Astrocyte (in vitro differentiated cells and primary cell): ENCODE results near the gene SBNO2. TPM values are rescaled to one million over a fixed set of nuclear protein-coding genes. Genes with fewer than 3 reads are reported as not detected.
A peak's percentile ranks its signal among the peaks of the same experiment; 100 is the strongest.

Experiments
- DNase-seq: peaks from one replicate; pipeline ENCODE4 v3.0.0-alpha.2; 2010; ENCODE audit warnings: low read depth
- FAIRE-seq: peaks from 2 replicates; lab custom pipeline; 2011; peaks lifted over from hg19 to GRCh38; lab: Jason Lieb, UNC
- H2AFZ ChIP-seq: 2 replicates; pipeline ENCODE4 v1.6.0; 2012; ENCODE audit warnings: low read depth, low read length, inconsistent platforms
- H3K27ac ChIP-seq: 2 replicates; pipeline ENCODE4 v1.5.1; 2011; ENCODE audit warnings: low read depth, low read length, inconsistent platforms
- H3K27me3 ChIP-seq: 2 replicates; pipeline ENCODE4 v1.6.0; 2011; ENCODE audit warnings: low read length, inconsistent platforms; ENCODE audit not compliant: insufficient read depth
- H3K36me3 ChIP-seq: 2 replicates; pipeline ENCODE4 v1.5.1; 2011; ENCODE audit warnings: low read length, inconsistent platforms; ENCODE audit not compliant: insufficient read depth
- H3K4me1 ChIP-seq: 2 replicates; pipeline ENCODE4 v1.5.1; 2011; ENCODE audit warnings: low read length, inconsistent platforms; ENCODE audit not compliant: insufficient read depth
- H3K4me2 ChIP-seq: 2 replicates; pipeline ENCODE4 v1.6.0; 2012; ENCODE audit warnings: low read length, inconsistent platforms
- H3K4me3 ChIP-seq: 2 replicates; pipeline ENCODE4 v1.5.1; 2011; ENCODE audit warnings: low read depth, mild to moderate bottlenecking, low read length, inconsistent platforms; ENCODE audit not compliant: insufficient read depth
- H3K79me2 ChIP-seq: 2 replicates; pipeline ENCODE4 v1.6.0; 2012; ENCODE audit warnings: mild to moderate bottlenecking, low read length, inconsistent platforms; ENCODE audit not compliant: insufficient read depth
- H3K9ac ChIP-seq: 2 replicates; pipeline ENCODE4 v1.6.0; 2012; ENCODE audit warnings: mild to moderate bottlenecking, low read length, inconsistent platforms
- H3K9me3 ChIP-seq: 2 replicates; pipeline ENCODE4 v1.5.1; 2012; ENCODE audit warnings: low read depth, mild to moderate bottlenecking, low read length, inconsistent platforms; ENCODE audit not compliant: insufficient read depth
- H4K20me1 ChIP-seq: 2 replicates; pipeline ENCODE4 v1.6.0; 2012; ENCODE audit warnings: low read length, inconsistent platforms; ENCODE audit not compliant: insufficient read depth
- H3K27ac Mint-ChIP-seq: one replicate; pipeline ENCODE4 v1.8.0; 2021; ENCODE audit warnings: mild to moderate bottlenecking, mixed read lengths; ENCODE audit not compliant: unreplicated experiment
- H3K27me3 Mint-ChIP-seq: one replicate; pipeline ENCODE4 v1.8.0; 2021; ENCODE audit warnings: low read depth, mixed read lengths; ENCODE audit not compliant: unreplicated experiment
- H3K36me3 Mint-ChIP-seq: one replicate; pipeline ENCODE4 v1.8.0; 2021; ENCODE audit warnings: low read depth, mixed read lengths; ENCODE audit not compliant: unreplicated experiment
- H3K4me1 Mint-ChIP-seq: one replicate; pipeline ENCODE4 v1.8.0; 2021; ENCODE audit warnings: low read depth, mixed read lengths; ENCODE audit not compliant: unreplicated experiment
- H3K4me3 Mint-ChIP-seq: one replicate; pipeline ENCODE4 v1.8.0; 2021; ENCODE audit warnings: mild to moderate bottlenecking, moderate library complexity, mixed read lengths; ENCODE audit not compliant: unreplicated experiment
- H3K9me3 Mint-ChIP-seq: one replicate; pipeline ENCODE4 v1.8.0; 2021; ENCODE audit warnings: mild to moderate bottlenecking, mixed read lengths; ENCODE audit not compliant: unreplicated experiment
- EZH2 ChIP-seq: IDR thresholded peaks from 2 replicates; pipeline ENCODE4 v1.6.1; 2012; ENCODE audit warnings: mild to moderate bottlenecking, low read length, inconsistent platforms; ENCODE audit not compliant: insufficient read depth
- total RNA-seq: library from RNA; stranded (reverse); gene quantifications from 2 replicates; pipeline ENCODE4 v1.2.1, GENCODE V29; 2021
- TF ChIP-seq, protein P1 (sequence below): IDR thresholded peaks from 2 replicates; pipeline ENCODE4 v1.5.1; 2011; ENCODE audit warnings: low read depth, mild to moderate bottlenecking, inconsistent platforms, low read length, moderate library complexity; ENCODE audit not compliant: insufficient read depth

The SBNO2 gene
- total RNA-seq, 1 donor from 2014 or later, result 39.3 TPM

DNA sequence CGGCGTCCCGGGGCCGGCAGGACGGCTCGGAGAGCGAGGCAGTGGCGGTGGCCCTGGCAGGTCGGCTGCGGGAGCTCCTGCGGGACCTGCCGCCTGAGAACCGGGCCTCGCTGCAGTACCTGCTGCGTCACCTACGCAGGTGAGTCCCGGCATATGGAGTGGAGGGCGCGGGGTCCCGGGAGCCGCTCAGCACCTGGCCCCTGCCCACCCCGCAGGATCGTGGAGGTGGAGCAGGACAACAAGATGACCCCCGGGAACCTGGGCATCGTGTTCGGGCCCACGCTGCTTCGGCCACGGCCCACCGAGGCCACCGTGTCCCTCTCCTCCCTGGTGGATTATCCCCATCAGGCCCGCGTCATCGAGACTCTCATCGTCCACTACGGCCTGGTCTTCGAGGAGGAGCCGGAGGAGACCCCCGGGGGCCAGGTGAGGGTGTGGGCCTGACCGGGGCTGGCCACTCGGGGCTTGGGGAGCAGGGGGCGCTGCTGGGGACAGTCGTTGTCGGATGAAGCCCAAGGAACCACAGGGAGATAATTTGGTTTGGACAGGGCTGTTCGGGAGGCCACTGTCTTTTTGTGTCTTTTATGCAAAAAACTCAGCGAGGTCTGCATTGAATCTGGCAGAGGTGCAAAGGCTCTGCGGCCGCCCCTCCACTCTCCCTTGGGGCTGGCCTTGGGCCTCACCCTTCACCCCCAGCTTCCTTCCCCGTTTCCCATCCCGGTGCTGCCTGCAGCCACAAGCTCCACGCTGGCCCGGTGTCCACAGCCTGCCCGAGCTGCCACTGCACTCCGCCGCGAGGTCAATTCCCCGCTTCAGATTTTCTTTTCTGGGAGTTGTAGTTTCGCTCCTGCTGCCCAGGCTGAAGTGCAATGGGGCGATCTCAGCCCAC is 90.9 kb downstream of the SBNO2 start:
- Histone ChIP-seq H3K27ac (no peak overlapping the region), H3K4me1 (no peaks in the 10 kb centered on the region), H3K79me2 (no peaks in the 10 kb centered on the region), H3K4me2 (no peak overlapping the region), H3K4me3 (no peak overlapping the region), H2AFZ (no peak overlapping the region), H3K9me3 (no peaks in the 10 kb centered on the region), H3K27me3 (no peaks in the 10 kb centered on the region), H4K20me1 (peaks cover 3% of the 10 kb centered on the region), H3K9ac (no peak overlapping the region), H3K36me3 (peaks cover 2% of the 10 kb centered on the region)
- Mint-ChIP-seq H3K4me3 (no peak overlapping the region), H3K36me3 (peaks cover 5% of the 10 kb centered on the region), H3K9me3 (no peaks in the 10 kb centered on the region), H3K27ac (no peak overlapping the region), H3K4me1 (no peaks in the 10 kb centered on the region), H3K27me3 (no peaks in the 10 kb centered on the region)
- no peak for FAIRE-seq
- no peak for DNase-seq
- TF ChIP-seq, protein P1, sequence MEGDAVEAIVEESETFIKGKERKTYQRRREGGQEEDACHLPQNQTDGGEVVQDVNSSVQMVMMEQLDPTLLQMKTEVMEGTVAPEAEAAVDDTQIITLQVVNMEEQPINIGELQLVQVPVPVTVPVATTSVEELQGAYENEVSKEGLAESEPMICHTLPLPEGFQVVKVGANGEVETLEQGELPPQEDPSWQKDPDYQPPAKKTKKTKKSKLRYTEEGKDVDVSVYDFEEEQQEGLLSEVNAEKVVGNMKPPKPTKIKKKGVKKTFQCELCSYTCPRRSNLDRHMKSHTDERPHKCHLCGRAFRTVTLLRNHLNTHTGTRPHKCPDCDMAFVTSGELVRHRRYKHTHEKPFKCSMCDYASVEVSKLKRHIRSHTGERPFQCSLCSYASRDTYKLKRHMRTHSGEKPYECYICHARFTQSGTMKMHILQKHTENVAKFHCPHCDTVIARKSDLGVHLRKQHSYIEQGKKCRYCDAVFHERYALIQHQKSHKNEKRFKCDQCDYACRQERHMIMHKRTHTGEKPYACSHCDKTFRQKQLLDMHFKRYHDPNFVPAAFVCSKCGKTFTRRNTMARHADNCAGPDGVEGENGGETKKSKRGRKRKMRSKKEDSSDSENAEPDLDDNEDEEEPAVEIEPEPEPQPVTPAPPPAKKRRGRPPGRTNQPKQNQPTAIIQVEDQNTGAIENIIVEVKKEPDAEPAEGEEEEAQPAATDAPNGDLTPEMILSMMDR, result no peak
- no peak for TF ChIP-seq EZH2

DNA sequence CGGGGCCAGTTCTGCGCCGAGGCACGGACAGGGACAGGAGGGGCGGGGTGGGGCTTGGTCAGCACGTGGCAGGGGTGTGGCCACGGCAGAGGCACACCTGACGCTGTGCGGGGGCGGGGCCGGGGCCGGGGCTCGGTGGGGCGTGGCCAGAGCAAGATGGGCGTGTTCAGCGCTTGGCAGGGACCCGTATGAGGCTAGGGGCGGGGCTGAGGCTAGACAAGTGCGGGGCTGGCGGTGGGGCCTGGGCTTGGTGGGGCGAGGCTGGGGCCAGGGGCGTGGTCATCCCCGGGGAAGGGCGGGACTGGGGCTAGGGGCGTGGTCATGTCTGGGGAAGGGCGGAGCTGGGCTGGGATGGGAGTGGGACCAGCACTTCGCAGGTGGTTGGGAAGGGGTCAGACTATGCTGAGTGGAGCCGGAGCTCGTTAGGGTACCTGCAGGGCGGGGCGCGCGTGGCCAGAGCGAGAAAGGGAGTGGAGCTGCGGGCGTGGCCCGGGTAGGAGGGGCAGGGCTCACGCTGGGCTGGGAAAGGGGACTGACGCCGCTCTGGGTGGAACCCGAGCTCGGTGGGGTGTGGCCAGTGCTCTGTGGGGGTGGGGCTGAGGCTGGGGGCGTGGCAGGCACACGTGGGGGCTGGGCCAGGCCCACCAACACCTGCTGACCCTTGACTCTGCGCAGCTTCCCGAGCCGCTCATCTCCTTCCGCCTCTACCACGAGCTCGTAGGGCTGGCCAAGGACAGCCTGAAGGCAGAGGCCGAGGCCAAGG is 91.7 kb downstream of the SBNO2 start:
- no peak overlapping the region for H3K9ac ChIP-seq
- H3K79me2 ChIP-seq, result no peaks in the 10 kb centered on the region
- no peaks in the 10 kb centered on the region for H3K9me3 Mint-ChIP-seq
- no peak overlapping the region for H3K4me3 ChIP-seq
- no peak overlapping the region for H3K27ac ChIP-seq
- DNase-seq, result no peak
- peak overlapping the region; percentile 22 for H3K4me2 ChIP-seq
- H4K20me1 ChIP-seq, result peaks cover 3% of the 10 kb centered on the region
- H3K27me3 Mint-ChIP-seq, result no peaks in the 10 kb centered on the region
- no peaks in the 10 kb centered on the region for H3K36me3 ChIP-seq
- H3K27ac Mint-ChIP-seq, result no peak overlapping the region
- H3K36me3 Mint-ChIP-seq, result peaks cover 5% of the 10 kb centered on the region
- no peaks in the 10 kb centered on the region for H3K9me3 ChIP-seq
- no peak for FAIRE-seq
- no peak overlapping the region for H2AFZ ChIP-seq
- no peak overlapping the region for H3K4me3 Mint-ChIP-seq
- H3K4me1 Mint-ChIP-seq, result no peaks in the 10 kb centered on the region
- H3K27me3 ChIP-seq, result no peaks in the 10 kb centered on the region
- no peaks in the 10 kb centered on the region for H3K4me1 ChIP-seq
- TF ChIP-seq, protein P1, result no peak
- no peak for TF ChIP-seq EZH2
